B cell (primary cell): ENCODE results near the gene RPIA. TPM values are rescaled to one million over a fixed set of nuclear protein-coding genes. Genes with fewer than 3 reads are reported as not detected.

ENCODE experiments used
- ATAC-seq: fragments of 200-7000 bp; cut with Tn5 transposase; one replicate; pipeline ENCODE4 v1.10.0; 2021; ENCODE audit warnings: low read depth, mild to moderate bottlenecking, moderate number of reproducible peaks, moderate library complexity
- CTCF ChIA-PET: fragments of 350-600 bp; sonication (Branson Sonifier 250); formaldehyde crosslinking; loops from one replicate; lab custom pipeline; 2021; ENCODE audit warnings: antibody characterized with exemption, inconsistent platforms; lab: Charles Lee
- POLR2A ChIA-PET: fragments of 350-600 bp; sonication (Branson Sonifier 250); formaldehyde crosslinking; loops from one replicate; lab custom pipeline; 2021; ENCODE audit warnings: antibody characterized with exemption; lab: Charles Lee
- DNase-seq: peaks from one replicate; pipeline ENCODE4 v3.0.0; 2013
- H2AFZ ChIP-seq: 2 replicates; pipeline ENCODE4 v1.6.1; 2012; ENCODE audit warnings: mild to moderate bottlenecking, low read depth, low read length; ENCODE audit not compliant: insufficient read depth, poor library complexity, severe bottlenecking
- H3K27ac ChIP-seq, 2 donors: 1 replicate in 1 of 2; 2 replicates in 1 of 2; pipeline ENCODE4 v1.5.1; 2012 to 2013; ENCODE audit warnings: low read length in 2 of 2, mild to moderate bottlenecking in 2 of 2, moderate library complexity in 1 of 2
- H3K27me3 ChIP-seq, 4 experiments: fragments of 200-600 bp in 1 of 4; sonication (generic) in 1 of 4; replicated peaks in 1 of 4; 1 replicate in 2 of 4; 2 replicates in 2 of 4; pipeline versions ENCODE4 v1.6.1 to v1.7.0; 2013 to 2016; ENCODE audit warnings: low read length in 3 of 4, mild to moderate bottlenecking in 2 of 4, mixed read lengths in 1 of 4, moderate library complexity in 1 of 4; ENCODE audit not compliant: insufficient read depth in 4 of 4, control insufficient read depth in 3 of 4; ENCODE audit errors: control extremely low read depth in 1 of 4
- H3K36me3 ChIP-seq, 2 experiments: replicated peaks in 1 of 2; 1 replicate in 1 of 2; 2 replicates in 1 of 2; pipeline versions ENCODE4 v1.6.1 to v1.7.1; 2013; ENCODE audit warnings: low read length in 1 of 2; ENCODE audit not compliant: insufficient read depth in 2 of 2, control insufficient read depth in 1 of 2; ENCODE audit errors: control extremely low read depth in 1 of 2, extremely low read depth in 1 of 2
- H3K4me1 ChIP-seq, 2 donors: fragments of 200-600 bp in 1 of 2; sonication (generic) in 1 of 2; 1 replicate in 1 of 2; 2 replicates in 1 of 2; pipeline versions ENCODE4 v1.5.1 to v1.6.1; 2013 to 2017; ENCODE audit warnings: low read length in 2 of 2; ENCODE audit not compliant: control insufficient read depth in 2 of 2, insufficient read depth in 2 of 2
- H3K4me2 ChIP-seq: replicated peaks from 2 replicates; pipeline ENCODE3; 2012; ENCODE audit warnings: mild to moderate bottlenecking, low read depth, low read length; ENCODE audit not compliant: poor library complexity, severe bottlenecking
- H3K4me3 ChIP-seq, 5 experiments: fragments of 200-600 bp in 1 of 5; sonication (generic) in 1 of 5; 1 replicate in 3 of 5; 2 replicates in 2 of 5; pipeline versions ENCODE4 v1.5.1 to v1.7.0; 2011 to 2016; ENCODE audit warnings: low read length in 4 of 5, mild to moderate bottlenecking in 4 of 5, low read depth in 2 of 5, control low read depth in 1 of 5, moderate library complexity in 1 of 5; ENCODE audit not compliant: insufficient read depth in 1 of 5; ENCODE audit errors: control extremely low read depth in 1 of 5, extremely low read depth in 1 of 5
- H3K79me2 ChIP-seq: fragments of 200-600 bp; sonication (generic); one replicate; pipeline ENCODE4 v1.6.0; 2016; ENCODE audit warnings: low read length; ENCODE audit not compliant: control insufficient read depth, insufficient read depth
- H3K9ac ChIP-seq: fragments of 200-600 bp; sonication (generic); 2 replicates; pipeline ENCODE4 v1.6.1; 2017; ENCODE audit warnings: mild to moderate bottlenecking, low read length, moderate library complexity
- H3K9me3 ChIP-seq, 3 donors: one replicate each; pipeline versions ENCODE4 v1.6.1 to v1.7.1; 2013; ENCODE audit warnings: low read length in 2 of 3; ENCODE audit not compliant: control insufficient read depth in 2 of 3, insufficient read depth in 1 of 3; ENCODE audit errors: control extremely low read depth in 1 of 3
- H4K20me1 ChIP-seq: 2 replicates; pipeline ENCODE4 v1.6.0; 2012; ENCODE audit warnings: mild to moderate bottlenecking, low read length; ENCODE audit not compliant: insufficient read depth, control insufficient read depth, poor library complexity, severe bottlenecking
- H3K27ac Mint-ChIP-seq: one replicate; pipeline ENCODE4 v1.8.0; 2021; ENCODE audit warnings: mixed read lengths
- H3K27me3 Mint-ChIP-seq: one replicate; pipeline ENCODE4 v1.8.0; 2021; ENCODE audit warnings: mixed read lengths
- H3K4me1 Mint-ChIP-seq: one replicate; pipeline ENCODE4 v1.8.0; 2021; ENCODE audit warnings: mixed read lengths
- H3K4me3 Mint-ChIP-seq: one replicate; pipeline ENCODE4 v1.8.0; 2021; ENCODE audit warnings: mixed read lengths
- H3K9me3 Mint-ChIP-seq: one replicate; pipeline ENCODE4 v1.8.0; 2022; ENCODE audit warnings: mixed read lengths; ENCODE audit not compliant: insufficient read depth
- CTCF ChIP-seq: fragments of 200-600 bp; IDR thresholded peaks from one replicate; pipeline ENCODE4 v1.8.0; 2022; ENCODE audit warnings: antibody characterized with exemption, mild to moderate bottlenecking
- EZH2 ChIP-seq: IDR thresholded peaks from 2 replicates; pipeline ENCODE4 v1.6.1; 2012; ENCODE audit warnings: borderline replicate concordance, low read depth, mild to moderate bottlenecking, moderate library complexity, low read length; ENCODE audit not compliant: insufficient read depth, poor library complexity, severe bottlenecking
- WGBS: methylation state at CpG from one replicate; pipeline ENCODE4 v1.1.5; 2013; ENCODE audit warnings: missing lambda C conversion rate; ENCODE audit not compliant: insufficient coverage; 5-methylcytosine and 5-hydroxymethylcytosine counted together
- intact Hi-C: fragments of 100-400 bp; cut with micrococcal nuclease; formaldehyde crosslinking; loops from one replicate; pipeline ENCODE4 v1.10.0; 2022
- polyA plus RNA-seq: library from polyadenylated mRNA; depleted of rRNA; stranded (reverse); fragments of >200 nt; gene quantifications from 2 replicates; pipeline ENCODE4 v1.2.3, GENCODE V29; 2012
- total RNA-seq, 2 donors: library from RNA; stranded (reverse); fragments of 120-200 nt in 1 of 2; gene quantifications; 1 replicate in 1 of 2; 2 replicates in 1 of 2; pipeline versions ENCODE4 v1.2.3 to v1.2.4, GENCODE V29; 2013 to 2022

RPIA gene
- total and polyA plus RNA-seq, 2 donors (not counting 1 experiment from before 2014, with no cell fraction given), result 9.4 to 19.7 TPM

GRCh38 chr2:88736437-88736836 lies 45.0 kb downstream of the RPIA start:
- no peak overlapping the region for H3K27ac ChIP-seq
- CTCF ChIA-PET, result interaction anchor here (1.1 to 3.8 kb wide), 3 partner anchors 9 to 137 kb away, joined by 4 to 19 read pairs (median 9); no protein-coding TSS in a partner anchor
- no peak overlapping the region for H3K4me3 ChIP-seq
- peaks cover 0 to 5% of the 10 kb centered on the region in 2 donors for H3K4me1 ChIP-seq
- WGBS, result 97% methylated on average over 7 of the region's 8 CpGs
- intact Hi-C loops, result no loop called here
- Mint-ChIP-seq H3K4me3 (no peak overlapping the region), H3K27ac (no peak overlapping the region), H3K27me3 (no peaks in the 10 kb centered on the region), H3K4me1 (peaks cover 3% of the 10 kb centered on the region), H3K9me3 (no peaks in the 10 kb centered on the region)
- H3K9me3 ChIP-seq, result no peaks in the 10 kb centered on the region
- H3K79me2 ChIP-seq, result peaks cover 4% of the 10 kb centered on the region
- DNase-seq (no peak), ATAC-seq (no peak)
- H4K20me1 ChIP-seq, result no peaks in the 10 kb centered on the region
- H2AFZ ChIP-seq, result no peak overlapping the region
- no peaks in the 10 kb centered on the region for H3K27me3 ChIP-seq
- H3K4me2 ChIP-seq, result no peak overlapping the region
- POLR2A ChIA-PET, result no interaction called here
- H3K9ac ChIP-seq, result no peak overlapping the region
- TF ChIP-seq CTCF (no peak), EZH2 (no peak)
- peaks cover 2 to 41% of the 10 kb centered on the region in 2 experiments for H3K36me3 ChIP-seq

- Histone ChIP-seq H3K36me3 (peaks cover 2 to 41% of the 10 kb centered on the region in 2 experiments), H3K4me1 (peaks cover 0 to 5% of the 10 kb centered on the region in 2 donors), H3K9me3 (no peaks in the 10 kb centered on the region), H3K4me2 (no peak overlapping the region), H3K4me3 (no peak overlapping the region), H2AFZ (no peak overlapping the region), H3K9ac (no peak overlapping the region), H4K20me1 (no peaks in the 10 kb centered on the region), H3K27me3 (no peaks in the 10 kb centered on the region), H3K27ac (peak overlapping the region in 1 of 2 donors; percentile 9), H3K79me2 (peaks cover 4% of the 10 kb centered on the region)
- POLR2A ChIA-PET, result no interaction called here
- H3K27me3 Mint-ChIP-seq, result no peaks in the 10 kb centered on the region
- WGBS, result 29% methylated on average over 3 of the region's 4 CpGs
- DNase-seq (no peak), ATAC-seq (no peak)
- H3K4me1 Mint-ChIP-seq, result peaks cover 3% of the 10 kb centered on the region
- H3K4me3 Mint-ChIP-seq, result no peak overlapping the region
- H3K27ac Mint-ChIP-seq, result no peak overlapping the region
- TF ChIP-seq EZH2 (no peak), CTCF (no peak)
- intact Hi-C loops, result no loop called here
- H3K9me3 Mint-ChIP-seq, result no peaks in the 10 kb centered on the region
- CTCF ChIA-PET, result interaction anchor here (1.2 to 3.8 kb wide), 6 partner anchors 8 to 677 kb away, joined by 3 to 19 read pairs (median 6); no protein-coding TSS in a partner anchor
Observed at GRCh38 chr2:88737385-88737784, 45.9 kb downstream of the RPIA start.
